H1 (cell line): Measurements from ENCODE around the gene COL5A1.

ENCODE experiments used
- CEBPB ChIP-seq: IDR thresholded peaks from 2 replicates; pipeline ENCODE4 v1.6.1; 2012; ENCODE audit warnings: low read depth, low read length
- GTF2F1 ChIP-seq: IDR thresholded peaks from 2 replicates; pipeline ENCODE4 v1.6.1; 2012; ENCODE audit warnings: low read depth, low read length, improper control_type of control experiment, borderline replicate concordance
- KDM1A ChIP-seq: fragments of 200-600, 300-600 bp; sonication (generic); IDR thresholded peaks from 2 replicates; pipeline ENCODE4 v1.7.1; 2016; ENCODE audit warnings: mild to moderate bottlenecking, low read length, borderline replicate concordance
- MAFK ChIP-seq: IDR thresholded peaks from 2 replicates; pipeline ENCODE4 v1.6.1; 2012; ENCODE audit warnings: low read depth, mild to moderate bottlenecking, improper control_type of control experiment, low read length
- NRF1 ChIP-seq: IDR thresholded peaks from 2 replicates; pipeline ENCODE4 v1.6.1; 2011; ENCODE audit warnings: mild to moderate bottlenecking, low read depth, low read length, improper control_type of control experiment
- POLR2AphosphoS5 ChIP-seq: IDR thresholded peaks from 2 replicates; pipeline ENCODE4 v1.6.1; 2011; ENCODE audit warnings: low read depth, low read length
- TAF1 ChIP-seq: IDR thresholded peaks from 2 replicates; pipeline ENCODE4 v1.6.1; 2011; ENCODE audit warnings: mild to moderate bottlenecking, low read depth, low read length
- YY1 ChIP-seq: IDR thresholded peaks from 2 replicates; pipeline ENCODE4 v1.6.1; 2011; ENCODE audit warnings: low read depth, mild to moderate bottlenecking, low read length
- TF ChIP-seq, protein P1 (sequence below), 3 experiments: IDR thresholded peaks; 1 replicate in 2 of 3; 2 replicates in 1 of 3; pipeline versions ENCODE4 v1.5.1 to v1.6.1; 2011; ENCODE audit warnings: low read length in 3 of 3, mild to moderate bottlenecking in 3 of 3, inconsistent platforms in 2 of 3, low read depth in 1 of 3, moderate library complexity in 1 of 3; ENCODE audit not compliant: insufficient read depth in 1 of 3; ENCODE audit errors: control extremely low read depth in 1 of 3

DNA sequence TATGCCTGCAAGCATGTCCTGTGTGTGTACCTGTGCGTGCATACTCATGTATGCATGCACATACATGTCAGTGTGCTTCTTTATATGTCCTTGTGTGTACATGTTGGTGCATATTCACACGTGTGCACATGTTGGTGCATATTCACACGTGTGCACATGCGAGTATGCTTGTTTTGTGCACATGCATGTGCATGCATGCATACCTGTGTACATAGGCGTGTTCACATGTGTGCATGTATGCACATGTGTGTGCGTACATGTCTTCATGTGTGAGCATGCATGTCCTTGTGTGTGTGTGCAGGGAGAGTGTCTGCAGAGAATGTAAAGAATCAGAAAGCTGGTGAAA, 166.8 kb downstream of the COL5A1 start:
- TF ChIP-seq, protein P1, sequence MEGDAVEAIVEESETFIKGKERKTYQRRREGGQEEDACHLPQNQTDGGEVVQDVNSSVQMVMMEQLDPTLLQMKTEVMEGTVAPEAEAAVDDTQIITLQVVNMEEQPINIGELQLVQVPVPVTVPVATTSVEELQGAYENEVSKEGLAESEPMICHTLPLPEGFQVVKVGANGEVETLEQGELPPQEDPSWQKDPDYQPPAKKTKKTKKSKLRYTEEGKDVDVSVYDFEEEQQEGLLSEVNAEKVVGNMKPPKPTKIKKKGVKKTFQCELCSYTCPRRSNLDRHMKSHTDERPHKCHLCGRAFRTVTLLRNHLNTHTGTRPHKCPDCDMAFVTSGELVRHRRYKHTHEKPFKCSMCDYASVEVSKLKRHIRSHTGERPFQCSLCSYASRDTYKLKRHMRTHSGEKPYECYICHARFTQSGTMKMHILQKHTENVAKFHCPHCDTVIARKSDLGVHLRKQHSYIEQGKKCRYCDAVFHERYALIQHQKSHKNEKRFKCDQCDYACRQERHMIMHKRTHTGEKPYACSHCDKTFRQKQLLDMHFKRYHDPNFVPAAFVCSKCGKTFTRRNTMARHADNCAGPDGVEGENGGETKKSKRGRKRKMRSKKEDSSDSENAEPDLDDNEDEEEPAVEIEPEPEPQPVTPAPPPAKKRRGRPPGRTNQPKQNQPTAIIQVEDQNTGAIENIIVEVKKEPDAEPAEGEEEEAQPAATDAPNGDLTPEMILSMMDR (IDR thresholded peaks at IDR 0.05; ENCODE audit: control extremely low read depth in 1 of 3, insufficient read depth in 1 of 3, low read depth in 1 of 3, low read length in 3 of 3): no peak
- TF ChIP-seq GTF2F1 (no peak), NRF1 (no peak), KDM1A (no peak), TAF1 (no peak), POLR2AphosphoS5 (no peak), YY1 (no peak), CEBPB (no peak), MAFK (no peak)
